GM12878 (cell line): Measurements from ENCODE around the gene UVRAG. TPM values are rescaled to one million over a fixed set of nuclear protein-coding genes. Genes with fewer than 3 reads are reported as not detected.

Experiments used
- ATAC-seq: fragments of 200-7000 bp; cut with Tn5 transposase; 3 replicates; pipeline ENCODE4 v1.9.1; 2020; ENCODE audit warnings: mild to moderate bottlenecking, moderate library complexity
- BruUV-seq: library from RNA; stranded (reverse); fragments of 400-500 nt; replicated peaks from 2 replicates; lab custom pipeline; 2021; lab: Mats Ljungman, UMichigan
- CTCF ChIA-PET: fragments of 300-600 bp; sonication (Branson Sonifier 250); formaldehyde crosslinking; extraction: SDS; loops from one replicate; lab custom pipeline; 2021; ENCODE audit warnings: inconsistent platforms; lab: Yijun Ruan, JAX
- POLR2A ChIA-PET: fragments of 350-600 bp; formaldehyde crosslinking; extraction: SDS; loops from one replicate; lab custom pipeline; 2021; ENCODE audit warnings: inconsistent platforms; lab: Charles Lee
- RAD21 ChIA-PET: fragments of 300-600 bp; sonication (Branson Sonifier 250); formaldehyde crosslinking; loops from one replicate; lab custom pipeline; 2023; ENCODE audit warnings: antibody characterized with exemption; ENCODE audit not compliant: unreplicated experiment; lab: Charles Lee
- SMC1A ChIA-PET: fragments of 300-600 bp; sonication (Branson Sonifier 250); formaldehyde crosslinking; loops from one replicate; lab custom pipeline; 2023; ENCODE audit not compliant: unreplicated experiment, uncharacterized antibody; lab: Charles Lee
- DNase-seq: peaks from one replicate; pipeline ENCODE4 v3.0.0-alpha.2; 2011; ENCODE audit warnings: low read depth, low spot score
- FAIRE-seq: peaks from 3 replicates; lab custom pipeline; 2011; peaks lifted over from hg19 to GRCh38; lab: Jason Lieb, UNC
- H2AFZ ChIP-seq: 2 replicates; pipeline ENCODE4 v1.6.0; 2011; ENCODE audit warnings: low read depth, low read length, control low read depth; ENCODE audit not compliant: control insufficient read depth
- H3K27ac ChIP-seq: 2 replicates; pipeline ENCODE4 v1.5.1; 2011; ENCODE audit warnings: control low read depth; ENCODE audit not compliant: control insufficient read depth, insufficient read depth
- H3K27me3 ChIP-seq, 2 experiments: replicated peaks in 1 of 2; 2 replicates each; pipeline versions ENCODE4 v1.6.0 to v1.6.1; 2011; ENCODE audit warnings: low read length in 1 of 2; ENCODE audit not compliant: control insufficient read depth in 2 of 2, insufficient read depth in 2 of 2
- H3K36me3 ChIP-seq, 2 experiments: 2 replicates each; pipeline ENCODE4 v1.5.1; 2011; ENCODE audit warnings: low read length in 1 of 2; ENCODE audit not compliant: control insufficient read depth in 2 of 2, insufficient read depth in 2 of 2
- H3K4me1 ChIP-seq: 2 replicates; pipeline ENCODE4 v1.6.1; 2011; ENCODE audit warnings: mild to moderate bottlenecking, low read length, moderate library complexity, mixed read lengths; ENCODE audit not compliant: control insufficient read depth, insufficient read depth
- H3K4me2 ChIP-seq: 2 replicates; pipeline ENCODE4 v1.6.0; 2011; ENCODE audit warnings: control low read depth; ENCODE audit not compliant: control insufficient read depth, insufficient read depth
- H3K4me3 ChIP-seq: fragments of 200-600 bp; sonication (generic); 2 replicates; pipeline ENCODE4 v1.5.1; 2016
- H3K79me2 ChIP-seq: 2 replicates; pipeline ENCODE4 v1.6.0; 2011; ENCODE audit warnings: low read length; ENCODE audit not compliant: control insufficient read depth, insufficient read depth
- H3K9ac ChIP-seq: 2 replicates; pipeline ENCODE4 v1.8.0; 2011; ENCODE audit warnings: low read length, control low read depth, mixed read lengths; ENCODE audit not compliant: control insufficient read depth, insufficient read depth
- H3K9me3 ChIP-seq: replicated peaks from 3 replicates; pipeline ENCODE4 v1.5.1; 2011; ENCODE audit warnings: mild to moderate bottlenecking, low read length; ENCODE audit not compliant: control insufficient read depth, insufficient read depth
- H4K20me1 ChIP-seq: 2 replicates; pipeline ENCODE4 v1.6.0; 2011; ENCODE audit not compliant: control insufficient read depth, insufficient read depth
- ASH2L ChIP-seq: fragments of 300-600, 200-600 bp; sonication (generic); IDR thresholded peaks from 2 replicates; pipeline ENCODE4 v1.6.1; 2017; ENCODE audit warnings: low read depth, mild to moderate bottlenecking, borderline replicate concordance
- DPF2 ChIP-seq: fragments of 450-650 bp; IDR thresholded peaks from 2 replicates; pipeline ENCODE4 v1.6.1; 2017; ENCODE audit warnings: mild to moderate bottlenecking
- MTA2 ChIP-seq: fragments of 450-650 bp; IDR thresholded peaks from 2 replicates; pipeline ENCODE4 v1.6.1; 2016; ENCODE audit warnings: low read depth, mild to moderate bottlenecking, moderate library complexity
- NR2C1 ChIP-seq: fragments of 450-650 bp; IDR thresholded peaks from 2 replicates; pipeline ENCODE4 v1.6.1; 2017; ENCODE audit warnings: antibody characterized with exemption, mild to moderate bottlenecking, moderate library complexity
- SRF ChIP-seq, 2 experiments: IDR thresholded peaks; 2 replicates each; pipeline ENCODE4 v1.6.1; 2011; ENCODE audit warnings: low read depth in 2 of 2, low read length in 2 of 2, mild to moderate bottlenecking in 1 of 2, moderate library complexity in 1 of 2
- STAT3 ChIP-seq: IDR thresholded peaks from 2 replicates; pipeline ENCODE4 v1.6.1; 2011; ENCODE audit warnings: low read depth, low read length, improper control_type of control experiment
- TCF12 ChIP-seq: IDR thresholded peaks from 2 replicates; pipeline ENCODE4 v1.6.1; 2011; ENCODE audit warnings: low read depth, mild to moderate bottlenecking, low read length
- YY1 ChIP-seq: IDR thresholded peaks from 2 replicates; pipeline ENCODE4 v1.6.1; 2011; ENCODE audit warnings: low read depth, mild to moderate bottlenecking, low read length
- WGBS: methylation state at CpG from one replicate; pipeline ENCODE4 v1.1.6; 2016; ENCODE audit warnings: low lambda C conversion rate; ENCODE audit not compliant: insufficient replicate concordance, insufficient coverage; ENCODE audit errors: missing lambda C conversion rate; 5-methylcytosine and 5-hydroxymethylcytosine counted together
- in situ Hi-C: fragments of 300-500 bp; cut with MboI; formaldehyde crosslinking; loops from 9 replicates; pipeline ENCODE4 v1.14.3; 2018; ENCODE audit warnings: mixed read lengths
- intact Hi-C: fragments of 100-400 bp; cut with micrococcal nuclease; formaldehyde crosslinking; loops from one replicate; pipeline ENCODE4 v1.14.2; 2022; ENCODE audit not compliant: unreplicated experiment
- polyA plus RNA-seq, 11 experiments: library from polyadenylated mRNA; depleted of rRNA in 4 of 11; unstranded in 6 of 11; stranded (reverse) in 5 of 11; fragments of >200 nt; fragmentation: Nextera tagmentation in 4 of 11; fragmentation: Illumina TruSeq in 1 of 11; extraction: Ambion mirVana in 4 of 11; extraction: Trizol in 1 of 11; gene quantifications; 1 replicate in 1 of 11; 2 replicates in 10 of 11; pipeline versions ENCODE4 v1.2.1 to v1.2.3, GENCODE V29; 2011 to 2016; ENCODE audit warnings: inconsistent platforms in 2 of 11, missing spikeins in 2 of 11, low read depth in 1 of 11
- total RNA-seq, 4 experiments: library from RNA; depleted of rRNA in 3 of 4; stranded (reverse); fragments of >200 nt in 3 of 4; fragmentation: Illumina TruSeq in 1 of 4; extraction: Trizol in 1 of 4; gene quantifications; 2 replicates each; pipeline versions ENCODE4 v1.2.1 to v1.2.3, GENCODE V29; 2013 to 2021
- TF ChIP-seq, protein P1 (sequence below): fragments of 450-650 bp; IDR thresholded peaks from 2 replicates; pipeline ENCODE4 v1.6.1; 2016; ENCODE audit warnings: mild to moderate bottlenecking
- TF ChIP-seq, protein P2 (sequence below): fragments of 450-650 bp; IDR thresholded peaks from 2 replicates; pipeline ENCODE4 v1.6.1; 2018; ENCODE audit warnings: mild to moderate bottlenecking, low read depth, moderate library complexity; ENCODE audit not compliant: partially characterized antibody
- TF ChIP-seq, protein P3 (sequence below): fragments of 450-650 bp; IDR thresholded peaks from 2 replicates; pipeline ENCODE4 v1.6.1; 2017; ENCODE audit warnings: antibody characterized with exemption, mild to moderate bottlenecking, moderate library complexity
- TF ChIP-seq, protein P4 (sequence below): fragments of 450-650 bp; formaldehyde crosslinking; IDR thresholded peaks from 2 replicates; pipeline ENCODE4 v1.4.0; 2022; ENCODE audit warnings: mild to moderate bottlenecking, moderate library complexity

UVRAG gene
- total and polyA plus RNA-seq, 10 of the 15 experiments (the other 5 are each of a cell fraction or from before 2014, with no cell fraction given) = 7.0 to 43.4 (median 37.0) TPM

DNA sequence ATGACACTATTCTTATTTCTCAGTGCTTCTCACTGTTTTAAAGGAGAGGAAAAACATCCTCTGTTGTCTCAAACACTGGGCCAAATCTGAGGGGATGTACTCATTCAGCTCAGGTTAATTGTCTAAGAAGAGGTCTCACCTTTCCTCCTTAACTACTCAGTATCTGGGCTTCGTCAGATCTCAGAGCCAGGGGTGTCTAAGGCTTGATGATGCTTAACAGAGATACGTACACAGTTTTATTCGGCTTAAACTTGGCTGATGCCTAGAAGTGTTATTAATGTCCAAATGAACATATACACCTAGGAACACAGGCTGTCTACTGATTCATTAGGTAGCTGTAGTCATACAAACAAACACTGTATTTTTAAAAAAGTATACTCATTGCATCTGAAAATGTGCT is 85.8 kb downstream of the UVRAG start:
- peaks cover 2 to 8% of the 10 kb centered on the region in 2 experiments; a peak in 3 of 4 replicates for H3K36me3 ChIP-seq
- intact Hi-C loops = no loop called here
- H3K9me3 ChIP-seq = no peaks in the 10 kb centered on the region; the same call in 2 of the 3 replicates
- no peak overlapping the region for H3K27ac ChIP-seq
- FAIRE-seq (no peak), ATAC-seq (no peak), DNase-seq (no peak)
- no peak overlapping the region for H2AFZ ChIP-seq
- 93% methylated on average over 3 of the region's 3 CpGs for WGBS
- no peak overlapping the region for H3K9ac ChIP-seq
- BruUV-seq = no TSS peak
- no peak overlapping the region for H3K4me3 ChIP-seq
- in situ Hi-C loops = loop anchor here (5.0 kb wide), 1 partner anchor 416 kb away; no protein-coding TSS in a partner anchor
- POLR2A ChIA-PET = no interaction called here
- peaks cover 2% of the 10 kb centered on the region; the same call in 1 of the 2 replicates for H3K4me1 ChIP-seq
- SMC1A ChIA-PET = interaction anchor here (0.8 to 13.0 kb wide), 7 partner anchors 8 to 252 kb away, joined by 3 to 128 read pairs (median 5); no protein-coding TSS in a partner anchor
- H3K79me2 ChIP-seq = peaks cover 18% of the 10 kb centered on the region
- H3K4me2 ChIP-seq = no peak overlapping the region
- no peaks in the 10 kb centered on the region; the same call in 1 of the 2 replicates for H4K20me1 ChIP-seq
- CTCF ChIA-PET = interaction anchor here (1.4 to 5.8 kb wide), 5 partner anchors 8 to 418 kb away, joined by 5 to 48 read pairs (median 9); no protein-coding TSS in a partner anchor
- H3K27me3 ChIP-seq = no peaks in the 10 kb centered on the region
- RAD21 ChIA-PET = interaction anchor here (1.3 to 7.3 kb wide), 2 partner anchors 40 to 252 kb away, joined by 3 to 75 read pairs; no protein-coding TSS in a partner anchor
- TF ChIP-seq TCF12 (no peak), NR2C1 (no peak), SRF (IDR thresholded peaks at IDR 0.05; ENCODE audit: low read depth in 2 of 2, low read length in 2 of 2) (no peak), DPF2 (no peak), MTA2 (no peak), ASH2L (no peak), YY1 (no peak), STAT3 (no peak)
- TF ChIP-seq, protein P1, sequence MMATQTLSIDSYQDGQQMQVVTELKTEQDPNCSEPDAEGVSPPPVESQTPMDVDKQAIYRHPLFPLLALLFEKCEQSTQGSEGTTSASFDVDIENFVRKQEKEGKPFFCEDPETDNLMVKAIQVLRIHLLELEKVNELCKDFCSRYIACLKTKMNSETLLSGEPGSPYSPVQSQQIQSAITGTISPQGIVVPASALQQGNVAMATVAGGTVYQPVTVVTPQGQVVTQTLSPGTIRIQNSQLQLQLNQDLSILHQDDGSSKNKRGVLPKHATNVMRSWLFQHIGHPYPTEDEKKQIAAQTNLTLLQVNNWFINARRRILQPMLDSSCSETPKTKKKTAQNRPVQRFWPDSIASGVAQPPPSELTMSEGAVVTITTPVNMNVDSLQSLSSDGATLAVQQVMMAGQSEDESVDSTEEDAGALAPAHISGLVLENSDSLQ = no peak
- TF ChIP-seq, protein P2, sequence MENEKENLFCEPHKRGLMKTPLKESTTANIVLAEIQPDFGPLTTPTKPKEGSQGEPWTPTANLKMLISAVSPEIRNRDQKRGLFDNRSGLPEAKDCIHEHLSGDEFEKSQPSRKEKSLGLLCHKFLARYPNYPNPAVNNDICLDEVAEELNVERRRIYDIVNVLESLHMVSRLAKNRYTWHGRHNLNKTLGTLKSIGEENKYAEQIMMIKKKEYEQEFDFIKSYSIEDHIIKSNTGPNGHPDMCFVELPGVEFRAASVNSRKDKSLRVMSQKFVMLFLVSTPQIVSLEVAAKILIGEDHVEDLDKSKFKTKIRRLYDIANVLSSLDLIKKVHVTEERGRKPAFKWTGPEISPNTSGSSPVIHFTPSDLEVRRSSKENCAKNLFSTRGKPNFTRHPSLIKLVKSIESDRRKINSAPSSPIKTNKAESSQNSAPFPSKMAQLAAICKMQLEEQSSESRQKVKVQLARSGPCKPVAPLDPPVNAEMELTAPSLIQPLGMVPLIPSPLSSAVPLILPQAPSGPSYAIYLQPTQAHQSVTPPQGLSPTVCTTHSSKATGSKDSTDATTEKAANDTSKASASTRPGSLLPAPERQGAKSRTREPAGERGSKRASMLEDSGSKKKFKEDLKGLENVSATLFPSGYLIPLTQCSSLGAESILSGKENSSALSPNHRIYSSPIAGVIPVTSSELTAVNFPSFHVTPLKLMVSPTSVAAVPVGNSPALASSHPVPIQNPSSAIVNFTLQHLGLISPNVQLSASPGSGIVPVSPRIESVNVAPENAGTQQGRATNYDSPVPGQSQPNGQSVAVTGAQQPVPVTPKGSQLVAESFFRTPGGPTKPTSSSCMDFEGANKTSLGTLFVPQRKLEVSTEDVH = no peak
- TF ChIP-seq, protein P3, sequence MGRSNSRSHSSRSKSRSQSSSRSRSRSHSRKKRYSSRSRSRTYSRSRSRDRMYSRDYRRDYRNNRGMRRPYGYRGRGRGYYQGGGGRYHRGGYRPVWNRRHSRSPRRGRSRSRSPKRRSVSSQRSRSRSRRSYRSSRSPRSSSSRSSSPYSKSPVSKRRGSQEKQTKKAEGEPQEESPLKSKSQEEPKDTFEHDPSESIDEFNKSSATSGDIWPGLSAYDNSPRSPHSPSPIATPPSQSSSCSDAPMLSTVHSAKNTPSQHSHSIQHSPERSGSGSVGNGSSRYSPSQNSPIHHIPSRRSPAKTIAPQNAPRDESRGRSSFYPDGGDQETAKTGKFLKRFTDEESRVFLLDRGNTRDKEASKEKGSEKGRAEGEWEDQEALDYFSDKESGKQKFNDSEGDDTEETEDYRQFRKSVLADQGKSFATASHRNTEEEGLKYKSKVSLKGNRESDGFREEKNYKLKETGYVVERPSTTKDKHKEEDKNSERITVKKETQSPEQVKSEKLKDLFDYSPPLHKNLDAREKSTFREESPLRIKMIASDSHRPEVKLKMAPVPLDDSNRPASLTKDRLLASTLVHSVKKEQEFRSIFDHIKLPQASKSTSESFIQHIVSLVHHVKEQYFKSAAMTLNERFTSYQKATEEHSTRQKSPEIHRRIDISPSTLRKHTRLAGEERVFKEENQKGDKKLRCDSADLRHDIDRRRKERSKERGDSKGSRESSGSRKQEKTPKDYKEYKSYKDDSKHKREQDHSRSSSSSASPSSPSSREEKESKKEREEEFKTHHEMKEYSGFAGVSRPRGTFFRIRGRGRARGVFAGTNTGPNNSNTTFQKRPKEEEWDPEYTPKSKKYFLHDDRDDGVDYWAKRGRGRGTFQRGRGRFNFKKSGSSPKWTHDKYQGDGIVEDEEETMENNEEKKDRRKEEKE = no peak
- TF ChIP-seq, protein P4, sequence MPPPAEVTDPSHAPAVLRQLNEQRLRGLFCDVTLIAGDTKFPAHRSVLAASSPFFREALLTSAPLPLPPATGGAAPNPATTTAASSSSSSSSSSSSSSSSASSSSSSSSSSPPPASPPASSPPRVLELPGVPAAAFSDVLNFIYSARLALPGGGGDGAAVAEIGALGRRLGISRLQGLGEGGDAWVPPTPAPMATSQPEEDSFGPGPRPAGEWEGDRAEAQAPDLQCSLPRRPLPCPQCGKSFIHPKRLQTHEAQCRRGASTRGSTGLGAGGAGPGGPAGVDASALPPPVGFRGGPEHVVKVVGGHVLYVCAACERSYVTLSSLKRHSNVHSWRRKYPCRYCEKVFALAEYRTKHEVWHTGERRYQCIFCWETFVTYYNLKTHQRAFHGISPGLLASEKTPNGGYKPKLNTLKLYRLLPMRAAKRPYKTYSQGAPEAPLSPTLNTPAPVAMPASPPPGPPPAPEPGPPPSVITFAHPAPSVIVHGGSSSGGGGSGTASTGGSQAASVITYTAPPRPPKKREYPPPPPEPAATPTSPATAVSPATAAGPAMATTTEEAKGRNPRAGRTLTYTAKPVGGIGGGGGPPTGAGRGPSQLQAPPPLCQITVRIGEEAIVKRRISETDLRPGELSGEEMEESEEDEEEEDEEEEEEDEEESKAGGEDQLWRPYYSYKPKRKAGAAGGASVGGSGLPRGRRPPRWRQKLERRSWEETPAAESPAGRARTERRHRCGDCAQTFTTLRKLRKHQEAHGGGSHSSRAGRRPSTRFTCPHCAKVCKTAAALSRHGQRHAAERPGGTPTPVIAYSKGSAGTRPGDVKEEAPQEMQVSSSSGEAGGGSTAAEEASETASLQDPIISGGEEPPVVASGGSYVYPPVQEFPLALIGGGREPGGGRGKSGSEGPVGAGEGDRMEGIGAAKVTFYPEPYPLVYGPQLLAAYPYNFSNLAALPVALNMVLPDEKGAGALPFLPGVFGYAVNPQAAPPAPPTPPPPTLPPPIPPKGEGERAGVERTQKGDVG (CRISPR knock-in tag) = no peak
